ENCODE measurements around the gene CDK11A.
"Not testable (repeated sequence)": the region's sequence is repeated elsewhere in the genome, so short reads cannot be mapped to it uniquely, and the experiment has no call there.

CDK11A gene

DNA sequence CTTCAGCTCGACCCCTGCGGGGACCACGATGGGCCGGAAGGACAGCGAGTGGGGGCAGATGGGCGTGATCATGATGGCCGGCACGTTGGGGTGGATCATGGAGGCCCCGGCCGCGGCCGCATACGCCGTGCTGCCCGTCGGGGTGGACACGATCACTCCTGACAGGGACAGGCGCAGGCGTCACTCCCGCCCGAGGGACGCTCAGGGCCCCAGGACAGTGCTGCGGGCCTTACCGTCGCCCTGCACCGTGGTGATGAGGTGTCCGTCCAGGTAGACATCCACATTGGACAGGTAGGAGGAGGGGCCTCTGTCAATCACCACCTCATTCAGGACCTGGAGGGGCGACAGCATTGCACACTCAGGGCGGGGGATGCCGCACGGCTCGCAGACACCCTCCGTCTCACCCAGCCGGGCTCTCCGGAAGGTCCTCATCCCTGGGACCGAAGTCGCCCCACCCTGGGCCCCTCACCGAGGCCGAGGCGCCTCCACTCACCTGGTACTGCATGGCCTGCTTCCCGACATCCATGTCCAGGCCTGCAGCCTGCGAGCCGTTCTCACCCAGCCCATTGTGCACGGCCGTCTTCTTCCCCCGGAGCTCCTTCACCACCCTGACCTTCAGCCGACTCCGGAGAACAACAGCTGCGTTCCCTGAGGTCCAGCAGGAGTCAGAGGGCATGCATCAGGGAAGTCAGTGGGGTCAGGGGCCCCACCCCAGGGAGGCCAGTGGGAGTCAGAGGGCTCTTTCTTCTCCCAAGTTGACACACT lies 30.1 kb upstream of the CDK11A start:
- no peak for DNase-seq (ENCODE audit: low read depth in 2 of 2)

DNA sequence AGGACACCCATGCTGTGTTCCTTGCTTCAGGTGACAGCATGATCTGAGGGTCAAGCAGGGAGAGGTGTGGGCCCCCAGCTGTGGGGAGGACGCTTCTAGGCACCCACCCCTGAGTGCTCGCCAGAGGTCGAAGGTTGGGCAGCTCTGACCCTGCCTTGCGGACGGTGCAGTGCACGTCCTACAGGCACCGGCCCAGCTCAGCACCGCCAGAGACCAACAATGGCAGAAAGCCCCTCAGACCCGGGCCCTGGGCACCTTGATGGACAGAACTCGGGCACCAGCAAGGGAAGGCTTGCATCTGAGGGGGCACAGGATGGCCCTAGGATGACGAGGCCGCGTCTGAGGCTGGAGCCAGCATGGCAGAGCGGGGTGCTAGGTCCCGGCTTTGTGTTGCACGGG lies 29.4 kb upstream of the CDK11A start:
- DNase-seq (ENCODE audit: low read depth in 2 of 2), result no peak

DNA sequence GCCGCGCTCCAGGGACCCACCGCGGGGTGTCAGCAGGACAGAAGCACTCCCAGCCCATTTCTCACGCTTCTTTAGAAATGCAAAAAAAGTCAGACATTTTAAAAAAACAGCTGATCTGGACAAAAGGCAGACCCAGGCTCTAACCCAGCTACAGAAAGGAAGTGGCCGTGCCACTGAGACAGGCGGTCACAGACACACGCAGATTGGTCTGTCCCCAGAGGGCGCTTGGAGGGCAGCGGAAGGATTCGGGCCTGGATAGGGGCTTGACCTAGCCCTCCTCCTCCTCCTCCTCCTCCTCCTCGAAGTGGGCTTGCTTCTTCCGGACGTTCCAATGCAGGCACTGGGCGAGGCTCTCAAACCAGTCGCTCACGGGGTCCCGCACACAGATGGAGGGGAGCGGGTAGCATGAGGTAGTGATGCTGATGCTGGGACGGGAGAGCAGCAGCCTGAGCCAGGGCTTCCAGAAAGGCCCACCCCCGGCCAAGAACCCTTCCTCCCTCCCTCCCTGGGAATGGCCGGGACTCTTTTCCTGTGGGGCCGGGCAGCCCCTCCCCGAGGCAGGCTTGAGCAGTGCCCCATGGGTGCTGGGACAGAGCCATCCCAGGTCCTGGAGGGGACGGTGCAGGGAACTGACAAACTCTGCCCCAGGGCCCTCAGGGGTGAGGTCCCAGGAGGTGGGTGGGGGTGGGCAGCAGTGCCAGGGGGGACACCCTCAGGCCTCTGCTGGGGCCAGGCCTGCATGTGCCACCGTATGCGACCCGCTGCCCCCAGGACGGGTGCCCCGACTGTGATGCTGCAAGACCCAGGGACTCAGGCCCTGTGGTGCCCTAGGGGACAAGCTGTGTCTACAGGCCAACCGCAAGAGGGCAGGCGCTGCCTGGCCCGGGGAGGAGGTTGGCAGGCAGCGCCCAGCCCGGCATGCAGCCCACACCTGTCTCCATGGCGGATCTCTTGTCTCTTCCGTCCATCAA lies 28.8 kb upstream of the CDK11A start:
- DNase-seq (ENCODE audit: low read depth in 2 of 2), result no peak

DNA sequence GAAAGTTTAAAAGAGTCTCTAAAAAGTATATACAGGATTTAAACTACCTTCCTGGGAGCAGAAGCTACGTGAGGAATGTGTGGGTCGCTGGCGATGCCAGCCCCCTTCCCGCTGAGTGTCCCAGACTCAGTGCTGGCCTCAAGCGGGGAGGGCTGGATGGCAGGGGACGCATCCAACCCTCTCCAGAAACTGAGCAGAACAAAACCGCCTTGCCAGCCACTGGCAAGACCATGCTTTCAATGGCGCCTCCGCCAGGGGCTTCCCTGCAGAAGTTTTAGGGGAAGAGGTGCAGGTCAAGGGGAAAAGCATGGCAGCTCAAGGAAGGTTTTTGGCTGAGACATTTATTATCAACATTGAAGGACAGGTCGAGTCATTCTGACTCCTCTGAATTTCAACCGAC lies 28.0 kb upstream of the CDK11A start:
- DNase-seq (ENCODE audit: low read depth in 2 of 2), result no peak

DNA sequence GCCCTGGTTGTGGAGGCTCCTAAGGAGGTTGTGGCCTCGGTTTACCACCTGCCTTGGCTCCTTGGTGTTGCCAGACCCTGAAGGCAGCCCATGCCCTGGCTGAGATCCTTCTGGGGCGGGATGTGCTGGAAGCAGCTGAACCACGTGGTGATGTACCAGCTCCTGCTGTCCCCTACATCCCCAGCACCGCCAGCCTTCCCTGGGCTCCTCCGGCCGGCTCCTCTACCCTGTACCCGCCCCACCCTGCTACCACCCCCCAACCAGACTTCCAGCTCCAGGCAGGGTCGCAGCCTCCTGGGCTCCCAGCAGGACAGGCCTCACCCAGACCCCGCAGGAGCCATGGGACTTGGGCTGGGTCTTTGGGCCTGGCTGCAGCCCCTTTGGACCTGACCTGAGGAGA lies 25.8 kb upstream of the CDK11A start:
- not testable (repeated sequence) for DNase-seq (ENCODE audit: low read depth in 2 of 2)

DNA sequence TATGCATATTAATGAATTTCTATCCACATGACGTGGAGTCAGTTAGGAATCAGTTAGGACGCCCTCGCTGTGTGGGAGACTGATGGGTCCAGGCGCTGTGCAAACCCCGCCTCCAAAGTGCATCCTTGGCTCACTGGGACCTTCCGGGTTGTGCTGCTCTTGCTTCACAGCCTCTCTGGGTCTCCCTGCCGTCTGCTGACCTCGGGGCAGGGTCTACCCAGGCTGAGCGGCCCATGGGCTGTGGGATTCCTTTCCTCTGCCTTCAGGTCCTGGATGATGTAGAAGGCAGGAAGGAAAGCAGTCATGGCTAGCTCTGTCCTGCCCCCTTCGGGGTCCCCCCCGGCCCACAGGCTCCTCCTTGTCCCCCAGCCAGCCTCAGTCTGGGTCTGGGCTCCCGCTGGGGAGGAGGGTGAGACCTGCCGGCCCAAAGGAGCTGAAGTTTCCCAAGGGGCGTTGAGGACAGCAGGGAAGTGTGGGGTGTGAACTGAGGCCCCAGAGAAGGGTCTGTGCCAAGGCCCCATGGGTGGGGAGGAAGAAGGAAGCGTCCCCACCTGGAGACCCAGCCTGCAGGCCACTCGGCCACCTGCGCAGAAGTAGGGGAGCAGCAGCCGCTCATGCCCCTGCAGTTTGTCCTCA lies 24.6 kb upstream of the CDK11A start:
- no peak for DNase-seq (ENCODE audit: low read depth in 2 of 2)

DNA sequence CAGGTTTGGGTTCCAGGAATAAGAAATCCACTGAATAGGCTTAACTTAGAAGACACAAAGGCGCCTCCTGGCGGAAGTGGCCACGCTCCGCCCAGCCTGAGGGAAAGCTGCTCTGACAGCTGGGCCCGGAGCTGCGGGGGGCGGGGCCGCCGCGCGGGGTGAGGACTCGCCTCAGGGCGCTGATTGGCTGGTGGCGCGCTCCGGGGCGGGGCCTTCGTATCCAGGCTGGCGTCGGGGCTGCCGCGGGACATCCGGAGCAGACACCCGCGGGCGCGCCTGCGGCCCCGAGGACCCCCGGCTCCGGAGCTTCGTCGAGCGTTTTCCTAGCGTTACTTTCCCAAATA lies 22.4 kb upstream of the CDK11A start:
- not testable (repeated sequence) for DNase-seq (ENCODE audit: low read depth in 2 of 2)

DNA sequence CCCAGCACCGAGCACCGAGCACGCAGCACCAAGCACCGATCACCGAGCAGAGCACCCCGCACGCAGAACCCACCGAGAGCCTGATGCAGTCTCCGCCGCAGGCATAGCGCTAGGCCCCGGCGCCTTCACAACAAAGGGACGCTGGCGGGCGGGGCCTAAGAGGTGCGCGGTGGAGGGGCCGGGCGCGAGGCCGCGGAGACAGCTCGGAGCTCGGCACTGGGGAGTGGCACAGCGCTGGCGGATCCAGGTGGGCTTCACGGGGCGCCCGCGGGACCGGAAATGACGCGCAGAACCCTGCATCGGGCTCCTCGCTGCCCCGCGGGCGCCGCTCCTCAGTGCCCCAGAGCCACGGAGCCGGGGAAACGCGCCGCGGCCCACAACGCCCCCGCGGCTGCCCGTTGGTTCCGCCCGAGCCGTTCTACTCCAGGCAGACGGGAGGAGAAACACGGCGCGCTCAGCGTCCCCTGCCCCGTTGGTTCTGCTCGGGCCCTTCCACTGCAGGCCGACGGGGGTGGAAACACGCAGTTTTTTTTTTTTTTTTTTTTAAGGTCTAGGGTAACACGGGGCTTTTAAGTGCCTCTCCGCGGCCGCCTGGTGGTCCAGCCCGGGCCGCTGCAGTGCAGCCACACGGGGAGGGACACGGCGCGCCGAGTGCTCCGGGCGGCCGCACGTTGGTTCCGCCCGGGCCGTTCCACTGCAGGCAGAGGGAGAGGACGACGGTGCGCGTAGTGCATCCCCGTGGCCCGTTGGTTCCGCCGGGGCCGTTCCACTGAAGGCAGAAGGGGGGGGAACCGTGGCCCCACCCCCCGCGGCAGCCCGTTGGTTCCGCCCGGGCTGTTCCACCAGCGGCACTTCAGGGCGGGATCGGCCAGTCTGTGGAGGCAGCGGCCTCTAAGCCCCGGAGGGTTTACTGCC lies 21.8 kb upstream of the CDK11A start:
- peak; percentile 64 to 86 for DNase-seq (ENCODE audit: low read depth in 2 of 2)

DNA sequence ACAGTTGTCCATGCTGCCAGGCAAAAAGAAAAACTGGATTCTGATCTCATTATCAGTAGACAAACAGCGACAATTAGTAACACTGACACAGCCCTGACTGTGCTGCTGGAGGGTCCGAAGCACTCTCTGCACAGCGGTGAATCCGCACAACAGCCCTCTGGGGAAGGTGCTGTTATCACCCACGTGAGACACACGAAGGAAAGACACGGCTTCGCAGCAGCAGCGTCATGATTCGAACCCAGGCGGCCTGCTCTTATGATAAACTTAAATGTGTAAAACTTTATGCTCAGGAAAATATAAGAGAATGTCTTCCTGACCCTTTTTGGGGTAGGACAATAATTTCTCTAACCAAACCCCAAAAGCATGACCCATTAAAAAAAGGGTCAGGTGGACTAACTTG lies 18.4 kb upstream of the CDK11A start:
- DNase-seq (ENCODE audit: low read depth in 2 of 2), result not testable (repeated sequence)

DNA sequence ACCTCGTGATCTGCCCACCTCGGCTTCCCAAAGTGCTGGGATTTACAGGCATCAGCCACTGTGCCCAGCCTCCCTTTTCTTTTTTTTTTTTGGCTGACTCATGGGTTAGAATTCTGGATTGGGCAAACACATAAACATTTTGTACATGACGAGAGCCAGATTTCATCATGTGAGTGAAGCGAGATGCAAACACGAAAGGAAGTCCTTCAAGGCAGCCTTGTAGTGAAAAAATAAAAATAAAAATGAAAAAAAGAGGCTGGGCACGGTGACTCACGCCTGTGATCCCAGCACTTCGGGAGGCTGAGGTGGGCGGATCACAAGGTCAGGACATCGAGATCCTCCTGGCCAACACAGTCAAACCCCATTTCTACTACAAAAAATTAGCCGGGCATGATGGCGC lies 16.9 kb upstream of the CDK11A start:
- DNase-seq (ENCODE audit: low read depth in 2 of 2), result not testable (repeated sequence)

DNA sequence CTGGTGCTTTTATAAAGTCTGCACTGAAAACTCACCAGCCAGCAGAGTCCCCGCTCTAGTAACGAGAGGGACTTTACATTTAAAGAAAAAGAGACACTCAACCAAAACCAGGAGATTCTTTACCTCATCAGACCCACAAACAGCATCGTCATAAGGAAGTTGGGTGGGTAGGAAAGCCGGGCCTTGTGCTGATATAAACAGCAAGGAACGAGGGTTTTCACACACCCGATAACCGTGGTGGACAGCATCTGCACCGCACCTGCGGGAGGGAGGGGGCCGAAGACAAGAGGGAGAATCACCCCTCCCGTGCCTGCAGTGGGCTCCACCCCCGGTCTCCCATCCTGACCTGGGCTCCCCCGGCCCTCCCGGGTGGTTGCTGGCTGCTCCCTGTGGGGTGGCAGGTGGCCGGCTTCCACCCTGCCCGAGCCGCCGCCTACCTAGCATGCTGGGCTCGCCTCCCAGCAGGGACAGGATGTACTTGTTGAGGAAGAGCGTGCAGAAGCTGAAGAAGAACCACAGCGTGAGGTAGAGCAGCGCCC lies 14.7 kb upstream of the CDK11A start:
- not testable (repeated sequence) for DNase-seq (ENCODE audit: low read depth in 2 of 2)

DNA sequence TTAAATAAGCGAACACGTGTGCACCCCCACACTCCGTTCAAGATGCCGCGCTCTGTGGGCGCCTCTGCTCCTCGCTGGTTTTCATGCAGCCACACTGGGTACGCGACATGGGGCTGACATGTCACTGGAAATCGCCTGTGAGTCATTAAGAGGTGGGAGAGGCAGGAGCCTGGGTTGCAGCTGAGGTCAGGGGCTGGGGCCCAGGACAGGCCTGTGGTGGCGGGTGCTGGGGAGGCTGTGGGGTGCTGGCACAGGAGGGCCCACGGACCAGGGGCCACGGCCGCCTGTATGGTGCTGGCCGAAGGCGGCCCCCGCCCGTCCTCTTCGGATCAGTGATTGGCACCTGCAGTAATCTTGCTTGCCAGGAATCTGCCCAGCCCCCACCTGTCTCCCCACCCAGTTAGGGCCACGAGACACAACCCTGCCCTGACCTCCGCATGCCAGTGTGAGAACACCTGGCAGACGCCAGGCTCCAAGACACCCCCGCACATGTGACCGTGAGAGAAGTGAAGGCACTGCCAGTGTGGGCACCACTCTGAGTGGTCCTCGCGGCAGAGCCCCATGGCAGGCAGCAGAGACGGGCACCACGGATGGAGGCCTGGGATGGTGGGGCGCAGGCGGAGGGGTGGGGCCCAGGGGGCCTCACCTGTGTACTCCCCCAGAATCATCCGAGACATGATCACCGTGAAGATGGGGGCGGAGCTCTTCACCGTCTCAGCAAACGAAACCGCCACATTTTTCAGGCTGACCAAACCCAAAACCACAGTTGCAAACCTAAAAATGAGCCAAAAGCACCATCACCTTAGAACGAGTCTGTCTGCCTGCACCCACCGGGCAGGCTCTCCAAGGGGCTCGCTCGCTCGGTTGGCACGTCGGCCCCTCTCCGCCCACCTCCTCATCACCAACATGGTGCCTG lies 13.8 kb upstream of the CDK11A start:
- not testable (repeated sequence) for DNase-seq (ENCODE audit: low read depth in 2 of 2)

DNA sequence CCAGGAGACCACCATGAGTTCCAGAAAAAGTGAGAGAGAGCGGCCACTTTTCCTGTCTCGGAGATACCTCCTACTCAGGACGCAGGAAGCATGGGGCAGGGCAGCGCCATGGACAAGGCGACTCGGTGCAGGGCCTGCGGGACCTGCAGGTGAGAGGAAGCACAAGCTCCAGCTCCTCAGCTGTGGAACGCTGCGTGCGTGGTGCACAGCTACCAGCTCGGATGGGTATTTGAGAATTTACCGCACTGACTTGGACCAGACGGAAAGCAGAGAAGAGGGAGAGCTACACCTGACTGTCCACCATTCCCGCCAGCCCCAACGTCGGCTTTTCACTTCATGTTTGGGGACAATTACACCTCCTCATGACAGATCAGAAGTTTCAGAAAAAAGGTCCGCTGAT lies 8.2 kb upstream of the CDK11A start:
- no peak for DNase-seq (ENCODE audit: low read depth in 2 of 2)

DNA sequence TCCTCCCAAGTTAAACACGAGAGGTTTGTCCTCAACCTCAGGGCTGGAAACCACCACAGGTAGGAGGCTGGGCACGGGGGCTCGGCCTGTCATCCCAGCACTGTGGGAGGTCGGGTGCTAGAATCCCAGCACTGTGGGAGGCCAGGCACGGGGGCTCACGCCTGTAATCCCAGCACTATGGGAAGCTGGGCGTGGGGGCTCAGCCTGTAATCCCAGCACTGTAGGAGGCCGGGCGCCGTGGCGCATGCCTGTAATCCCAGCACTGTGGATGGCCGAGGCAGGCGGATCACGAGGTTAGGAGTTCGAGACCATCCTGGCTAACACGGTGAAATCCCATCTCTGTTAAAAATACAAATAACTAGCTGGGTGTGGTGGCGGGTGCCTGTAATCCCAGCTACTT lies 6.7 kb upstream of the CDK11A start:
- DNase-seq (ENCODE audit: low read depth in 2 of 2), result no peak

DNA sequence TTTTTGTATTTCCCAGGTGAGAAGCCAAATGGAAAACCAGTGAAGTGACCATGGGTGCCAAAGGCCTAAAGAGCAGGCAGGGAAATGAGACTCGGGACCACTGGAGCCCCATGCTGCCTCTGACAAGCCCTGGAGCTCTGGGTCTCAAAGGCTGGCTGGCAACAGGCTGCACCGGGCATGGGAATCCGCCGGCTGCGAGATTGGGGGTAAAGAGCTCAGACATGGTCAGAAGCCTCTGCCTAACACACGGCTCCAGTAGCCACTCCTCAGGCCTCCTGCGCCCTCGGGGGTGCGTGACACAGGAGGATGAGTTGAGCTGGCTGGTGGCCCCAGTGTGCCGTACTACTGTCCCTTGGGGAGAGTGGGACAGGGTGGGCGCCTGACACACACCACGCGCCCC lies 6.1 kb upstream of the CDK11A start:
- not testable (repeated sequence) for DNase-seq (ENCODE audit: low read depth in 2 of 2)

DNA sequence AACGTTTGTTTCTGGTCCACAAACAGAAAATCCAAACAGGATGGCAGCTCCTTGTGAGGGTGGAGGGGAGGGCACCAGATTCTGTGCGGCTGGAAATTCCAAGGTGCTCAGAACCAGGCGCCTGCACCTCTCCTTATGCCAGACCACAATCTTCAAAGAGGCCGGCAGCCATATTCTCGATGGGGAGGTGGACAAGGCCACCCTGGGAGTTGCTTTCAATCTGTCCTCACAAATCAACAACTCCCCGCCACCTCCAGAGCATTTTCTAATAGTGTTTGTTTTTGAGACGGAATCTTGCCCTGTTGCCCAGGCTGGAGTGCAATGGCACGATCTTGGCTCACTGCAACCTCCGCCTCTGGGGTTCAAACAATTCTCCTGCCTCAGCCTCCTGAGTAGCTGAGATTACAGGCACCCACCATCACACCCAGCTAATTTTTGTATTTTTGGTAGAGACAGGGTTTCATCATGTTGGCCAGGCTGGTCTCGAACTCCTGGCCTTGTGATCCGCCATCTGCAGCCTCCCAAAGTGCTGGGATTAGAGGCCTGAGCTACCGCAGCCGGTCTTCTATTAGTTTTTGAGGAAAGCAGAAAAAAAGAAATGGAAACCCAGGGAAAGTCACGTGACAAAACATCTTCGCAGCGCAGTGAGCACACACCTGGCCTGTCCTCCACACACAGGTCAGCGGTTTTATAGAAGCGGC lies 5.1 kb upstream of the CDK11A start:
- not testable (repeated sequence) for DNase-seq (ENCODE audit: low read depth in 2 of 2)

DNA sequence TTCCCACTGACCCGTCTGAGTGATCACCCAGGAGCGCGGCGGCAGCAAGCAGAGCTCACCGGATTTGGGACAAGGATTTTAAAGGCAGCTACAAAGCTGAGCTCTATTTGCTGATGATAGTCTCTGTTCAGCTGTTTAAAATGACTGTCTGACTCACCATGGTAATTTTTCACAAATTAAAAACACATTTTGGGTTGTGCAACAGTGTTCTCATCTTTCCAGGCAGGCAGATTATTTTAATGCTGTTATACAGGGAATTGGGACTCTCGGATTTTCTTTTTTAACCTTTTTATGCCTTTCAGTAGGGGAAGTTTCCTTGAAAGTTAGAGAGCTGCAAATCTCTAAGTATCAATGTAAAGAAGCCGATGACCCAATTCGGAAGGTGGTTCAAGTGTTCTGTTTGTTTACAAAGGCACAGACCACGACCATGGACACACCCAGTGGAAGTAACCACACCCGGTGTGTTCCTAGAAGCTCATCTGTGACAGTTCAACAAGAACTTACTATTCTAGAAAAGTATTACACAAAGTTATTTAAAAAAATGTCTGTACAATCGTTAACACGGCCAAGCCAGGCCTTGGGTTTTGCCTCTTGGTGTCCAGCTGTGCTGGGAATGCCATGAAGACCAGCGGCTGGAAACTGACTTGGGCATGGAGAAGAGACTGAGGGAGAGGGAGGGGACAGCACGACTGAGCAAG lies 4.3 kb upstream of the CDK11A start:
- peak in 1 of 2 donors; percentile 10 for DNase-seq (ENCODE audit: low read depth in 2 of 2)

DNA sequence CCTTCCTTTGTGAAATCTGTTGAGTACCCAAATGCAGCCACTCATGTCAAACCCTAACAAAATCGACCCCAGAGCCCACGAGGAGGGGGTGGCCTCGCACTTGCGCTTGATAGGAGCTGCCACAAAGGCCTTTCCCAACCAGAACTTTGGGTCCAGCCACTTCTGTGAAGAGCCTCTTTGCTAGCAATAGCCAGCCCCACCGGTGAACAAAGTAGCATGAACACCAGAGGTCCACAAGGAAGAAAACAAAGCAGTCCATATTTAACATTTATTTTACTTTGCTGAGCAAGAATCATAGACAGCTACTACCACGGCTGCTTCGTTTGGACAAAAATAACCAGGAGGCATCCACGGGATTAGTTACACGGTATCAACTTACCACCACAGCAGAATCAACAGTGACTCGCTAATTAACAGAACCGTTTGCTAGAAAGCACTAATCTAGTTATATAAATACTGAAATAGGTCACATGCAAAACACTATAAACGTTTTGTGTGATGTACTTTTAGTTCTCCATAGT lies 3.0 kb upstream of the CDK11A start:
- DNase-seq (ENCODE audit: low read depth in 2 of 2), result not testable (repeated sequence)
